ENCODE data around the gene FAM83E. TPM values are rescaled to one million over a fixed set of nuclear protein-coding genes. Genes with fewer than 3 reads are reported as not detected.

Gene FAM83E
- total and polyA plus RNA-seq, 10 of the 15 experiments (the other 5 are each of a cell fraction or from before 2014, with no cell fraction given): 0.14 to 2.5 (median 0.33) TPM; not detected in 4

DNA sequence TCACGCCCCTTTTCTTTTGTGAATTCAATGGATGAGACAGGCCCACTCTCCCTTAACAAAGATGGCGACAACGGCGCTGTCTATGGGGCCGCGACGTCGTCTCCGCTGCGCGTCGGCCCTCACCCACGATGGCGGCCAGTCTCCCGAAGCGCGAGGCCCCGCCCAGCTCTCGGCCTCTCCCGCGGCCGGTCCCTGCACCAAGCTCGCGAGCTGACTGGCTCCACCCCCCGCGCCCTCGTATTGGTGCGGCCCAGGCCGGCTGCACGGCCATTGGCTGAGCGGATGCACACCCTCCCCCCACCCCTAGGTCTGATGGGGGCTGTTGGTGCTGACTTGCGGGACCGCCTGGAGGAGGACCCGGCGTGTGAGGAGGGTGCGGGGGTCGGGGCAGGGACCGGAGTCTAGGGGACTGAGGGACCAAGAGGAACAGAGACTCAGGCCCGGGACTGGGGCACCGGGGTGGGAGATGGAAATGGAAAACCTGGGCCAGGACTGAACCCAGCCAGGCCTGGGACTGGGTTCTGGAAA is 9.3 kb upstream of the FAM83E start (continued):
- TF ChIP-seq MYC (IDR thresholded peaks at IDR 0.05; ENCODE audit: insufficient read depth, insufficient read length, insufficient replicate concordance, low read length, severe bottlenecking) (no peak), NFYB (IDR thresholded peaks at IDR 0.05; ENCODE audit: insufficient read depth, low read depth, low read length) (peak; percentile 85), SIX5 (IDR thresholded peaks at IDR 0.05; ENCODE audit: low read depth, low read length, severe bottlenecking) (peak; percentile 76), BRCA1 (IDR thresholded peaks at IDR 0.05; ENCODE audit: low read depth, low read length) (peak; percentile 64), RFX5 (IDR thresholded peaks at IDR 0.05; ENCODE audit: low read depth, low read length) (peak; percentile 62; the same call in 1 of the 2 replicates), RAD51 (IDR thresholded peaks at IDR 0.05) (no peak), CREB1 (IDR thresholded peaks at IDR 0.05; ENCODE audit: low read depth) (peak; percentile 92), RELA (IDR thresholded peaks at IDR 0.05; ENCODE audit: borderline replicate concordance, partially characterized antibody) (no peak), IRF3 (IDR thresholded peaks at IDR 0.05) (peak; percentile 37; the same call in 1 of the 2 replicates), SIN3A (IDR thresholded peaks at IDR 0.05; ENCODE audit: low read depth, low read length) (0 out of 2 replicates have a peak, but pooled peaks have one; percentile 25), SMC3 (IDR thresholded peaks at IDR 0.05; ENCODE audit: borderline replicate concordance, low read length) (no peak)
- TF ChIP-seq, protein P1, sequence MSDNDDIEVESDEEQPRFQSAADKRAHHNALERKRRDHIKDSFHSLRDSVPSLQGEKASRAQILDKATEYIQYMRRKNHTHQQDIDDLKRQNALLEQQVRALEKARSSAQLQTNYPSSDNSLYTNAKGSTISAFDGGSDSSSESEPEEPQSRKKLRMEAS (IDR thresholded peaks at IDR 0.05; ENCODE audit: low read depth, low read length): 0 out of 2 replicates have a peak, but pooled peaks have one; percentile 36
- TF ChIP-seq, protein P2, sequence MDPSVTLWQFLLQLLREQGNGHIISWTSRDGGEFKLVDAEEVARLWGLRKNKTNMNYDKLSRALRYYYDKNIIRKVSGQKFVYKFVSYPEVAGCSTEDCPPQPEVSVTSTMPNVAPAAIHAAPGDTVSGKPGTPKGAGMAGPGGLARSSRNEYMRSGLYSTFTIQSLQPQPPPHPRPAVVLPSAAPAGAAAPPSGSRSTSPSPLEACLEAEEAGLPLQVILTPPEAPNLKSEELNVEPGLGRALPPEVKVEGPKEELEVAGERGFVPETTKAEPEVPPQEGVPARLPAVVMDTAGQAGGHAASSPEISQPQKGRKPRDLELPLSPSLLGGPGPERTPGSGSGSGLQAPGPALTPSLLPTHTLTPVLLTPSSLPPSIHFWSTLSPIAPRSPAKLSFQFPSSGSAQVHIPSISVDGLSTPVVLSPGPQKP (IDR thresholded peaks at IDR 0.05; ENCODE audit: low read depth, low read length): 0 out of 2 replicates have a peak, but pooled peaks have one; percentile 25
- TF ChIP-seq, protein P3, sequence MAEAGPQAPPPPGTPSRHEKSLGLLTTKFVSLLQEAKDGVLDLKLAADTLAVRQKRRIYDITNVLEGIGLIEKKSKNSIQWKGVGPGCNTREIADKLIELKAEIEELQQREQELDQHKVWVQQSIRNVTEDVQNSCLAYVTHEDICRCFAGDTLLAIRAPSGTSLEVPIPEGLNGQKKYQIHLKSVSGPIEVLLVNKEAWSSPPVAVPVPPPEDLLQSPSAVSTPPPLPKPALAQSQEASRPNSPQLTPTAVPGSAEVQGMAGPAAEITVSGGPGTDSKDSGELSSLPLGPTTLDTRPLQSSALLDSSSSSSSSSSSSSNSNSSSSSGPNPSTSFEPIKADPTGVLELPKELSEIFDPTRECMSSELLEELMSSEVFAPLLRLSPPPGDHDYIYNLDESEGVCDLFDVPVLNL (IDR thresholded peaks at IDR 0.05; ENCODE audit: low read depth, low read length): peak; percentile 25; the same call in 1 of the 2 replicates
- TF ChIP-seq, protein P4, sequence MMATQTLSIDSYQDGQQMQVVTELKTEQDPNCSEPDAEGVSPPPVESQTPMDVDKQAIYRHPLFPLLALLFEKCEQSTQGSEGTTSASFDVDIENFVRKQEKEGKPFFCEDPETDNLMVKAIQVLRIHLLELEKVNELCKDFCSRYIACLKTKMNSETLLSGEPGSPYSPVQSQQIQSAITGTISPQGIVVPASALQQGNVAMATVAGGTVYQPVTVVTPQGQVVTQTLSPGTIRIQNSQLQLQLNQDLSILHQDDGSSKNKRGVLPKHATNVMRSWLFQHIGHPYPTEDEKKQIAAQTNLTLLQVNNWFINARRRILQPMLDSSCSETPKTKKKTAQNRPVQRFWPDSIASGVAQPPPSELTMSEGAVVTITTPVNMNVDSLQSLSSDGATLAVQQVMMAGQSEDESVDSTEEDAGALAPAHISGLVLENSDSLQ (IDR thresholded peaks at IDR 0.05): peak; percentile 52; the same call in 1 of the 2 replicates

Measured in GM12878 (cell line).